Caco-2 (cell line): ENCODE data around the gene FBXL5. TPM values are rescaled to one million over a fixed set of nuclear protein-coding genes. Genes with fewer than 3 reads are reported as not detected.
A peak's percentile ranks its signal among the peaks of the same experiment; 100 is the strongest.

Experiments
- Bru-seq: library from RNA; stranded (reverse); fragments of 400-500 nt; gene quantifications from one replicate; lab custom pipeline; 2021; lab: Mats Ljungman, UMichigan
- BruChase-seq, 2 experiments: library from RNA; stranded (reverse); fragments of 400-500 nt; gene quantifications; one replicate each; lab custom pipeline; 2021; lab: Mats Ljungman, UMichigan
- BruUV-seq: library from RNA; stranded (reverse); fragments of 400-500 nt; replicated peaks from 2 replicates; lab custom pipeline; 2021; lab: Mats Ljungman, UMichigan
- CTCF ChIA-PET: fragments of 300-600 bp; sonication (Branson Sonifier 250); formaldehyde crosslinking; loops from one replicate; lab custom pipeline; 2022; ENCODE audit warnings: antibody characterized with exemption; lab: Charles Lee
- POLR2A ChIA-PET: fragments of 300-600 bp; sonication (Branson Sonifier 250); formaldehyde crosslinking; loops from one replicate; lab custom pipeline; 2022; ENCODE audit warnings: antibody characterized with exemption; lab: Charles Lee
- DNase-seq, 2 experiments: peaks; one replicate each; pipeline versions ENCODE4 v3.0.0 to v3.0.0-alpha.2; 2020 to 2022
- H3K27me3 ChIP-seq: replicated peaks from 2 replicates; pipeline ENCODE4 v1.6.0; 2011; ENCODE audit warnings: low read length; ENCODE audit not compliant: control insufficient read depth, insufficient read depth
- H3K36me3 ChIP-seq: 2 replicates; pipeline ENCODE4 v1.5.1; 2011; ENCODE audit warnings: low read length; ENCODE audit not compliant: control insufficient read depth, insufficient read depth
- H3K4me1 ChIP-seq: fragments of 250-450 bp; sonication (Bioruptor Pico); 2 replicates; pipeline ENCODE4 v1.5.1; 2020; ENCODE audit warnings: mild to moderate bottlenecking
- H3K4me3 ChIP-seq: 2 replicates; pipeline ENCODE4 v1.5.1; 2011; ENCODE audit warnings: low read depth, mild to moderate bottlenecking, control low read depth, low read length
- H3K9me3 ChIP-seq: fragments of 250-450 bp; sonication (Bioruptor Pico); 2 replicates; pipeline ENCODE4 v1.5.1; 2020; ENCODE audit warnings: mild to moderate bottlenecking, moderate library complexity
- H3K27ac Mint-ChIP-seq: one replicate; pipeline ENCODE4 v1.8.0; 2022; ENCODE audit warnings: mixed read lengths; ENCODE audit not compliant: unreplicated experiment
- H3K27me3 Mint-ChIP-seq: one replicate; pipeline ENCODE4 v1.8.0; 2022; ENCODE audit warnings: mixed read lengths; ENCODE audit not compliant: insufficient read depth, unreplicated experiment
- H3K36me3 Mint-ChIP-seq: one replicate; pipeline ENCODE4 v1.8.0; 2022; ENCODE audit warnings: mild to moderate bottlenecking, mixed read lengths; ENCODE audit not compliant: insufficient read depth, unreplicated experiment
- H3K4me1 Mint-ChIP-seq: one replicate; pipeline ENCODE4 v1.8.0; 2022; ENCODE audit warnings: low read depth, mixed read lengths; ENCODE audit not compliant: unreplicated experiment
- H3K4me3 Mint-ChIP-seq: one replicate; pipeline ENCODE4 v1.8.0; 2022; ENCODE audit warnings: mild to moderate bottlenecking, moderate library complexity, mixed read lengths; ENCODE audit not compliant: unreplicated experiment
- H3K9me3 Mint-ChIP-seq: one replicate; pipeline ENCODE4 v1.8.0; 2022; ENCODE audit warnings: mixed read lengths; ENCODE audit not compliant: unreplicated experiment
- CTCF ChIP-seq, 2 experiments: fragments of 200-600 bp in 1 of 2; IDR thresholded peaks; 1 replicate in 1 of 2; 2 replicates in 1 of 2; pipeline versions ENCODE4 v1.5.1 to v1.8.0; 2011 to 2022; ENCODE audit warnings: antibody characterized with exemption in 1 of 2, control low read depth in 1 of 2, inconsistent platforms in 1 of 2, low read depth in 1 of 2, low read length in 1 of 2, mild to moderate bottlenecking in 1 of 2, moderate library complexity in 1 of 2; ENCODE audit not compliant: insufficient read depth in 1 of 2, severe bottlenecking in 1 of 2, unreplicated experiment in 1 of 2
- intact Hi-C: fragments of 100-400 bp; cut with micrococcal nuclease; formaldehyde crosslinking; loops from one replicate; pipeline ENCODE4 v1.10.0; 2022; ENCODE audit not compliant: unreplicated experiment
- long read RNA-seq: library from polyadenylated mRNA; stranded (forward); transcript quantifications from one replicate; pipeline ENCODE4 v2.0.0, GENCODE V29; 2022
- total RNA-seq: library from RNA; stranded (reverse); gene quantifications from 2 replicates; pipeline ENCODE4 v1.2.3, GENCODE V29; 2022

FBXL5 gene, protein sequence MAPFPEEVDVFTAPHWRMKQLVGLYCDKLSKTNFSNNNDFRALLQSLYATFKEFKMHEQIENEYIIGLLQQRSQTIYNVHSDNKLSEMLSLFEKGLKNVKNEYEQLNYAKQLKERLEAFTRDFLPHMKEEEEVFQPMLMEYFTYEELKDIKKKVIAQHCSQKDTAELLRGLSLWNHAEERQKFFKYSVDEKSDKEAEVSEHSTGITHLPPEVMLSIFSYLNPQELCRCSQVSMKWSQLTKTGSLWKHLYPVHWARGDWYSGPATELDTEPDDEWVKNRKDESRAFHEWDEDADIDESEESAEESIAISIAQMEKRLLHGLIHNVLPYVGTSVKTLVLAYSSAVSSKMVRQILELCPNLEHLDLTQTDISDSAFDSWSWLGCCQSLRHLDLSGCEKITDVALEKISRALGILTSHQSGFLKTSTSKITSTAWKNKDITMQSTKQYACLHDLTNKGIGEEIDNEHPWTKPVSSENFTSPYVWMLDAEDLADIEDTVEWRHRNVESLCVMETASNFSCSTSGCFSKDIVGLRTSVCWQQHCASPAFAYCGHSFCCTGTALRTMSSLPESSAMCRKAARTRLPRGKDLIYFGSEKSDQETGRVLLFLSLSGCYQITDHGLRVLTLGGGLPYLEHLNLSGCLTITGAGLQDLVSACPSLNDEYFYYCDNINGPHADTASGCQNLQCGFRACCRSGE
- total RNA-seq (29.1 and 32.7 TPM in 2 replicates), Bru-seq, nascent RNA (percentile 88 among the genes with signal in this experiment), BruChase-seq, experiment 1, labeled RNA remaining after a 2-hour chase (percentile 87 among the genes with signal in this experiment), BruChase-seq, experiment 2, labeled RNA remaining after a 6-hour chase (percentile 73 among the genes with signal in this experiment)
- long read RNA-seq, transcript FBXL5-201 (11 exons, 3,385 nt): major isoform, 28 of 73 reads
- long read RNA-seq, transcript FBXL5-202 (11 exons, 2,837 nt): minor isoform, 8 of 73 reads
- long read RNA-seq, partial matches to known transcripts: 18 of 73 reads
- long read RNA-seq, other reads (novel, unspliced or antisense): 18 of 73 reads

DNA sequence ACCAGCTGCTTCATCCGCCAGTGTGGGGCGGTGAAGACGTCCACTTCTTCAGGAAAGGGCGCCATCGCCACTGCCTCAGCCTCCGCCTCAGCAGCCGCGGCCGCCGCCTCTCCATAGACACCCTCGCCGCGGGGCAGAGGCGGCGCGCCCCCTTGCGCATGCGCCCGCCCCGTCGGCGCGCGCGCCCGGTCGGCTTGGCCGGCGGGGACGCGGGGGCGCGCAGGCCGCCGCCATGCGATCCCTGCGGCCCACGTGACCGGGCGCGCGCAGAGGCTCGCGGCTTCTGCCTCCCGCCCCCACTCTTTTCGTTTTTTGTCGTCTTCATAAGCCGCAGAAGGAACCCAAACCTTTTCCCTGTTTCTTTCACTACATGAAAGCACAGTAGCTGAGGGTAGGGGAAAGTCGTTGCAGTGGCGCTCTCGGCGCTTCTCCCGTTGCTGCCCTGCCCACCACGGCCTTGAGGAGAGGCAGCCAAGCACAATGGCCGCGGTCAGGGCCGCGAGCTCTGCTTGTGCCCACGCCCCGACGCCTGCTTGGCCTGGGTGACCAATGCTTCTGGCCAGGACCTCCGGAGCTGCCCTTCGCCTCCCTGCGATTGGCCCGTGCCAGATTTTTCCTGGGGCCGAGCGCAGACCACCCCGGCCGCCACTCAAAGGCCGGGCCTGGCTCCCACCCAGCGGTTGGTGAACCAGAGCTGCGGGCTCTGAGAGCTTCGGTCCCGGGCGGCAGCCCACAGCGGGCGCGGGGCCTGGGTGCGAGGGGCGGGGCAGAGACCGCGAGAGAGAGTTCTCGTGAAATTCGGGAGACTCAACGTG is at the start of gene FBXL5:
FBXL5 (minus strand) TSS at position 135 of the 815 bp plus-strand sequence; CDS start at position 65, 70 bp downstream.
- no peaks in the 10 kb centered on the region for H3K27me3 Mint-ChIP-seq
- Histone ChIP-seq H3K4me3 (peak within 1 kb of the TSS; percentile 65), H3K27me3 (no peaks in the 10 kb centered on the region), H3K9me3 (no peaks in the 10 kb centered on the region), H3K36me3 (no peaks in the 10 kb centered on the region), H3K4me1 (peaks cover 6% of the 10 kb centered on the region)
- peaks cover 23% of the 10 kb centered on the region for H3K36me3 Mint-ChIP-seq
- ChIA-PET POLR2A (interaction anchor here (0.8 to 1.9 kb wide), 3 partner anchors 8 to 176 kb away, joined by 3 to 7 read pairs (median 6); partner anchors contain the start of gene FAM200B), CTCF (interaction anchor here (2.6 kb wide), 1 partner anchor 176 kb away, joined by 13 read pairs; no protein-coding TSS in a partner anchor)
- H3K4me3 Mint-ChIP-seq: peak within 1 kb of the TSS; percentile 95
- TF ChIP-seq CTCF (IDR thresholded peaks at IDR 0.05; ENCODE audit: insufficient read depth in 1 of 2, low read depth in 1 of 2, low read length in 1 of 2, severe bottlenecking in 1 of 2, unreplicated experiment in 1 of 2): no peak
- no TSS peak for BruUV-seq
- DNase-seq: peak; percentile 65 to 88
- peaks cover 6% of the 10 kb centered on the region for H3K4me1 Mint-ChIP-seq
- H3K27ac Mint-ChIP-seq: peak within 1 kb of the TSS; percentile 99
- no peaks in the 10 kb centered on the region for H3K9me3 Mint-ChIP-seq
- intact Hi-C loops: loop anchor here (1.0 to 10.0 kb wide), 2 partner anchors 26 to 421 kb away; partner anchors contain the start of gene FAM200B

GRCh38 chr4:15704129-15704528 is 49.0 kb upstream of the FBXL5 start:
- Mint-ChIP-seq H3K36me3 (peaks cover 15% of the 10 kb centered on the region), H3K27ac (no peak overlapping the region), H3K9me3 (peaks cover 22% of the 10 kb centered on the region), H3K27me3 (no peaks in the 10 kb centered on the region), H3K4me1 (peaks cover 17% of the 10 kb centered on the region), H3K4me3 (no peak overlapping the region)
- DNase-seq: no peak
- POLR2A ChIA-PET: no interaction called here
- BruUV-seq: no TSS peak
- intact Hi-C loops: no loop called here
- Histone ChIP-seq H3K4me1 (peaks cover 7% of the 10 kb centered on the region; the same call in 1 of the 2 replicates), H3K27me3 (no peaks in the 10 kb centered on the region), H3K9me3 (no peaks in the 10 kb centered on the region; the same call in 1 of the 2 replicates), H3K4me3 (no peak overlapping the region), H3K36me3 (no peaks in the 10 kb centered on the region)
- CTCF ChIA-PET: no interaction called here
- no peak for TF ChIP-seq CTCF (IDR thresholded peaks at IDR 0.05; ENCODE audit: insufficient read depth in 1 of 2, low read depth in 1 of 2, low read length in 1 of 2, severe bottlenecking in 1 of 2, unreplicated experiment in 1 of 2)
